Activated naive CD8-positive, alpha-beta T cell treated with anti-CD3 and anti-CD28 coated beads, Interleukin-2, amount 10 ng/mL, durations not matched to agents 7 days and 5 days (primary cell): ENCODE measurements around the gene NSMCE3. TPM values are rescaled to one million over a fixed set of nuclear protein-coding genes. Genes with fewer than 3 reads are reported as not detected.
"Not testable (repeated sequence)": the region's sequence is repeated elsewhere in the genome, so short reads cannot be mapped to it uniquely, and the experiment has no call there.

Experiments used
- ATAC-seq: fragments of 150-1000 bp; cut with Tn5 transposase; one replicate; pipeline ENCODE4 v1.10.0; 2021; ENCODE audit warnings: low read depth, moderate library complexity
- POLR2A ChIA-PET: fragments of 350-600 bp; sonication (Branson Sonifier 250); formaldehyde crosslinking; loops from one replicate; lab custom pipeline; 2021; ENCODE audit warnings: antibody characterized with exemption; lab: Charles Lee
- DNase-seq: peaks from one replicate; pipeline ENCODE4 v3.0.0; 2021
- H3K27ac Mint-ChIP-seq: one replicate; pipeline ENCODE4 v1.8.0; 2022; ENCODE audit warnings: mild to moderate bottlenecking, mixed read lengths
- H3K27me3 Mint-ChIP-seq: one replicate; pipeline ENCODE4 v1.8.0; 2022; ENCODE audit warnings: mild to moderate bottlenecking, moderate library complexity, mixed read lengths
- H3K36me3 Mint-ChIP-seq: one replicate; pipeline ENCODE4 v1.8.0; 2021; ENCODE audit warnings: mild to moderate bottlenecking, mixed read lengths
- H3K4me1 Mint-ChIP-seq: one replicate; pipeline ENCODE4 v1.8.0; 2021; ENCODE audit warnings: mixed read lengths
- H3K4me3 Mint-ChIP-seq: one replicate; pipeline ENCODE4 v1.8.0; 2022; ENCODE audit warnings: mild to moderate bottlenecking, moderate library complexity, mixed read lengths
- H3K9me3 Mint-ChIP-seq: one replicate; pipeline ENCODE4 v1.8.0; 2021; ENCODE audit warnings: mixed read lengths
- total RNA-seq, 2 experiments: library from RNA; stranded (reverse); gene quantifications; one replicate each; pipeline ENCODE4 v1.2.3, GENCODE V29; 2021

Gene NSMCE3
- total RNA-seq, 2 experiments from 2014 or later, result 12.3 to 12.4 TPM

GRCh38 chr15:29260896-29261295, 8.7 kb downstream of the NSMCE3 start:
- H3K4me3 Mint-ChIP-seq, result no peak overlapping the region
- ATAC-seq (no peak), DNase-seq (no peak)
- H3K27me3 Mint-ChIP-seq, result no peaks in the 10 kb centered on the region
- no peak overlapping the region for H3K27ac Mint-ChIP-seq
- H3K36me3 Mint-ChIP-seq, result no peaks in the 10 kb centered on the region
- peaks cover 3% of the 10 kb centered on the region for H3K4me1 Mint-ChIP-seq
- H3K9me3 Mint-ChIP-seq, result no peaks in the 10 kb centered on the region
- POLR2A ChIA-PET, result no interaction called here

GRCh38 chr15:29259233-29259632, 10.4 kb downstream of the NSMCE3 start:
- Mint-ChIP-seq H3K27ac (no peak overlapping the region), H3K36me3 (no peaks in the 10 kb centered on the region), H3K9me3 (no peaks in the 10 kb centered on the region), H3K27me3 (no peaks in the 10 kb centered on the region), H3K4me3 (no peak overlapping the region), H3K4me1 (peaks cover 1% of the 10 kb centered on the region)
- DNase-seq (no peak), ATAC-seq (no peak)
- POLR2A ChIA-PET, result no interaction called here

- no peaks in the 10 kb centered on the region for H3K36me3 Mint-ChIP-seq
- no peaks in the 10 kb centered on the region for H3K9me3 Mint-ChIP-seq
- DNase-seq, result no peak
- POLR2A ChIA-PET, result no interaction called here
- H3K27ac Mint-ChIP-seq, result no peak overlapping the region
- no peak for ATAC-seq
- no peak overlapping the region for H3K4me3 Mint-ChIP-seq
- H3K4me1 Mint-ChIP-seq, result no peaks in the 10 kb centered on the region
- H3K27me3 Mint-ChIP-seq, result peaks cover 2% of the 10 kb centered on the region
Measured at GRCh38 chr15:29252234-29252633, 17.4 kb downstream of the NSMCE3 start.

- no peak overlapping the region for H3K27ac Mint-ChIP-seq
- ATAC-seq (no peak), DNase-seq (no peak)
- no peaks in the 10 kb centered on the region for H3K36me3 Mint-ChIP-seq
- peaks cover 4% of the 10 kb centered on the region for H3K27me3 Mint-ChIP-seq
- no peaks in the 10 kb centered on the region for H3K4me1 Mint-ChIP-seq
- no peaks in the 10 kb centered on the region for H3K9me3 Mint-ChIP-seq
- POLR2A ChIA-PET, result no interaction called here
- no peak overlapping the region for H3K4me3 Mint-ChIP-seq
Measured at GRCh38 chr15:29244544-29244943, 25.1 kb downstream of the NSMCE3 start.

- POLR2A ChIA-PET, result no interaction called here
- no peak overlapping the region for H3K27ac Mint-ChIP-seq
- peaks cover 4% of the 10 kb centered on the region for H3K27me3 Mint-ChIP-seq
- DNase-seq (no peak), ATAC-seq (no peak)
- no peaks in the 10 kb centered on the region for H3K36me3 Mint-ChIP-seq
- no peaks in the 10 kb centered on the region for H3K4me1 Mint-ChIP-seq
- H3K9me3 Mint-ChIP-seq, result no peaks in the 10 kb centered on the region
- no peak overlapping the region for H3K4me3 Mint-ChIP-seq
Measured at GRCh38 chr15:29244123-29244522, 25.5 kb downstream of the NSMCE3 start.

GRCh38 chr15:29242456-29243242, 27.0 kb downstream of the NSMCE3 start:
- H3K27ac Mint-ChIP-seq, result no peak overlapping the region
- H3K36me3 Mint-ChIP-seq, result no peaks in the 10 kb centered on the region
- POLR2A ChIA-PET, result no interaction called here
- H3K9me3 Mint-ChIP-seq, result no peaks in the 10 kb centered on the region
- H3K27me3 Mint-ChIP-seq, result peaks cover 4% of the 10 kb centered on the region
- DNase-seq (no peak), ATAC-seq (no peak)
- no peaks in the 10 kb centered on the region for H3K4me1 Mint-ChIP-seq
- no peak overlapping the region for H3K4me3 Mint-ChIP-seq

- H3K27ac Mint-ChIP-seq, result no peak overlapping the region
- no peaks in the 10 kb centered on the region for H3K36me3 Mint-ChIP-seq
- POLR2A ChIA-PET, result no interaction called here
- ATAC-seq (no peak), DNase-seq (no peak)
- H3K4me1 Mint-ChIP-seq, result no peaks in the 10 kb centered on the region
- no peaks in the 10 kb centered on the region for H3K9me3 Mint-ChIP-seq
- peaks cover 7% of the 10 kb centered on the region for H3K27me3 Mint-ChIP-seq
- H3K4me3 Mint-ChIP-seq, result no peak overlapping the region
Measured at GRCh38 chr15:29241207-29241606, 28.4 kb downstream of the NSMCE3 start.

GRCh38 chr15:29239395-29239794, 30.2 kb downstream of the NSMCE3 start:
- DNase-seq (no peak), ATAC-seq (no peak)
- Mint-ChIP-seq H3K27me3 (peaks cover 11% of the 10 kb centered on the region), H3K27ac (no peak overlapping the region), H3K9me3 (peaks cover 3% of the 10 kb centered on the region), H3K36me3 (no peaks in the 10 kb centered on the region), H3K4me1 (no peaks in the 10 kb centered on the region), H3K4me3 (no peak overlapping the region)
- POLR2A ChIA-PET, result no interaction called here

GRCh38 chr15:29233566-29233965, 36.1 kb downstream of the NSMCE3 start:
- no peak for DNase-seq
- ATAC-seq, result no peak
- peaks cover 24% of the 10 kb centered on the region for H3K27me3 Mint-ChIP-seq
- no peaks in the 10 kb centered on the region for H3K36me3 Mint-ChIP-seq
- H3K4me3 Mint-ChIP-seq, result no peak overlapping the region
- H3K27ac Mint-ChIP-seq, result no peak overlapping the region
- H3K9me3 Mint-ChIP-seq, result peaks cover 5% of the 10 kb centered on the region
- no peaks in the 10 kb centered on the region for H3K4me1 Mint-ChIP-seq
- POLR2A ChIA-PET, result no interaction called here

- no peak overlapping the region for H3K4me3 Mint-ChIP-seq
- H3K36me3 Mint-ChIP-seq, result no peaks in the 10 kb centered on the region
- POLR2A ChIA-PET, result no interaction called here
- H3K9me3 Mint-ChIP-seq, result no peaks in the 10 kb centered on the region
- DNase-seq, result no peak
- H3K27ac Mint-ChIP-seq, result no peak overlapping the region
- ATAC-seq, result no peak
- H3K4me1 Mint-ChIP-seq, result no peaks in the 10 kb centered on the region
- peaks cover 31% of the 10 kb centered on the region for H3K27me3 Mint-ChIP-seq
Measured at GRCh38 chr15:29226436-29227208, 43.0 kb downstream of the NSMCE3 start.

- Mint-ChIP-seq H3K4me1 (no peaks in the 10 kb centered on the region), H3K27ac (no peak overlapping the region), H3K9me3 (no peaks in the 10 kb centered on the region), H3K4me3 (no peak overlapping the region), H3K36me3 (no peaks in the 10 kb centered on the region), H3K27me3 (peaks cover 30% of the 10 kb centered on the region)
- ATAC-seq (no peak), DNase-seq (no peak)
- POLR2A ChIA-PET, result no interaction called here
Measured at GRCh38 chr15:29225534-29226234, 43.9 kb downstream of the NSMCE3 start.

GRCh38 chr15:29224987-29225363, 44.6 kb downstream of the NSMCE3 start:
- ATAC-seq, DNase-seq, H3K9me3 Mint-ChIP-seq, POLR2A ChIA-PET, H3K27ac Mint-ChIP-seq, H3K4me1 Mint-ChIP-seq, H3K36me3 Mint-ChIP-seq, H3K4me3 Mint-ChIP-seq: not testable (repeated sequence)
- peaks cover 26% of the 10 kb centered on the region for H3K27me3 Mint-ChIP-seq

- H3K27ac Mint-ChIP-seq, POLR2A ChIA-PET, H3K36me3 Mint-ChIP-seq, H3K4me1 Mint-ChIP-seq, H3K4me3 Mint-ChIP-seq, ATAC-seq, DNase-seq, H3K9me3 Mint-ChIP-seq: not testable (repeated sequence)
- H3K27me3 Mint-ChIP-seq, result peaks cover 20% of the 10 kb centered on the region
Measured at GRCh38 chr15:29224235-29224986, 45.2 kb downstream of the NSMCE3 start.
